GM12892 (cell line): ENCODE results near the gene STARD9.

ENCODE experiments used
- POLR2A ChIP-seq: IDR thresholded peaks from 2 replicates; pipeline ENCODE4 v1.6.1; 2011; ENCODE audit warnings: low read depth, low read length, control low read depth
- POLR2AphosphoS5 ChIP-seq: IDR thresholded peaks from 2 replicates; pipeline ENCODE4 v1.6.1; 2011; ENCODE audit warnings: low read depth, low read length, control low read depth
- TAF1 ChIP-seq: IDR thresholded peaks from 2 replicates; pipeline ENCODE4 v1.6.1; 2011; ENCODE audit warnings: low read depth, mild to moderate bottlenecking, control low read depth, low read length, borderline replicate concordance

- no peak for TF ChIP-seq POLR2A
- TF ChIP-seq TAF1 = no peak
- no peak for TF ChIP-seq POLR2AphosphoS5
Observed at GRCh38 chr15:42611532-42611931, 36.1 kb downstream of the STARD9 start.
